ENCODE results near the gene FMN1.

DNA sequence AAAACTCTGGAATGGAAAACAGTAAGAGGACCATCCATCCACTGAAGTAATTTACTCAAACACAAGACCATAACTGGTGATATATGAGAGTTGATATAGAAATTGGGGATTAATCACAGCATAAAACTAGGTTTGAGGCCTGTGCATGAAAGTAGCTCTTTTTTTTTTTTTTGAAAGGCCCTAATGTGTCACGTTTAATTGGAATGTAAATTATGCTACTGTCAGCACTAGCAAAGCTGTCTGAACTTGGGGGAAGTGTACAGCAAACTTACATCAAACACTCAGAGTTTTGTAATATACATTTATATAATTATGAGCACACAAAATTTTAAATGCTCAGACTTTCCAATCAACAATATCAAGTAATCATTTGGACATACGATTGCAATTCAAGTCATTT is 322.6 kb downstream of the FMN1 start:
- TF ChIP-seq CTCF (IDR thresholded peaks at IDR 0.05 in 8 of 11, conservative IDR thresholded peaks at IDR 0.05 in 3 of 11) (no peak), POLR2AphosphoS5 (IDR thresholded peaks at IDR 0.05) (no peak)
